ENCODE results near the gene CDH4.

GRCh38 chr20:61786230-61786629, 534.2 kb downstream of the CDH4 start:
- TF ChIP-seq CTCF (IDR thresholded peaks at IDR 0.05 in 8 of 11, conservative IDR thresholded peaks at IDR 0.05 in 3 of 11) = no peak
- no peak for TF ChIP-seq POLR2AphosphoS5 (IDR thresholded peaks at IDR 0.05)
